H1 (cell line): Measurements from ENCODE around the gene TMEM145. TPM values are rescaled to one million over a fixed set of nuclear protein-coding genes. Genes with fewer than 3 reads are reported as not detected.

Experiments
- BRCA1 ChIP-seq: IDR thresholded peaks from 2 replicates; pipeline ENCODE4 v1.6.1; 2012; ENCODE audit warnings: low read depth, low read length, improper control_type of control experiment
- FOSL1 ChIP-seq: IDR thresholded peaks from 2 replicates; pipeline ENCODE4 v1.6.1; 2011; ENCODE audit warnings: mild to moderate bottlenecking, low read depth, low read length, moderate library complexity; ENCODE audit not compliant: insufficient read depth
- KDM1A ChIP-seq: fragments of 200-600, 300-600 bp; sonication (generic); IDR thresholded peaks from 2 replicates; pipeline ENCODE4 v1.7.1; 2016; ENCODE audit warnings: mild to moderate bottlenecking, low read length, borderline replicate concordance
- POLR2A ChIP-seq, 2 experiments: IDR thresholded peaks; 1 replicate in 1 of 2; 2 replicates in 1 of 2; pipeline ENCODE4 v1.6.1; 2011; ENCODE audit warnings: low read depth in 2 of 2, low read length in 2 of 2, mild to moderate bottlenecking in 2 of 2; ENCODE audit errors: control extremely low read depth in 1 of 2
- POLR2AphosphoS5 ChIP-seq: IDR thresholded peaks from 2 replicates; pipeline ENCODE4 v1.6.1; 2011; ENCODE audit warnings: low read depth, low read length
- RNF2 ChIP-seq: fragments of 200-900, 300-1000 bp; sonication (generic); IDR thresholded peaks from 2 replicates; pipeline ENCODE4 v1.7.1; 2016; ENCODE audit warnings: borderline replicate concordance, low read depth, mild to moderate bottlenecking, antibody characterized with exemption, low read length; ENCODE audit not compliant: poor library complexity, severe bottlenecking; ENCODE audit errors: missing control alignments
- RXRA ChIP-seq: IDR thresholded peaks from 2 replicates; pipeline ENCODE4 v1.6.1; 2011; ENCODE audit warnings: low read depth, mild to moderate bottlenecking, low read length, moderate library complexity; ENCODE audit not compliant: insufficient read depth
- SAP30 ChIP-seq: fragments of 300-600 bp; sonication (generic); IDR thresholded peaks from 2 replicates; pipeline ENCODE4 v1.7.1; 2012; ENCODE audit warnings: low read length, moderate library complexity, mild to moderate bottlenecking, inconsistent platforms; ENCODE audit not compliant: insufficient read depth, insufficient replicate concordance
- SP1 ChIP-seq: IDR thresholded peaks from 2 replicates; pipeline ENCODE4 v1.6.1; 2011; ENCODE audit warnings: low read depth, low read length
- TCF12 ChIP-seq: IDR thresholded peaks from 2 replicates; pipeline ENCODE4 v1.6.1; 2011; ENCODE audit warnings: low read depth, mild to moderate bottlenecking, low read length
- polyA plus RNA-seq, 7 experiments: library from polyadenylated mRNA; depleted of rRNA in 3 of 7; stranded (reverse) in 5 of 7; unstranded in 2 of 7; fragments of >200 nt in 5 of 7; fragments of 200-250 nt in 2 of 7; gene quantifications; 1 replicate in 5 of 7; 2 replicates in 1 of 7; 4 replicates in 1 of 7; pipeline versions ENCODE4 v1.2.1 to v1.2.3, GENCODE V29; 2011 to 2013; ENCODE audit warnings: missing spikeins in 2 of 7, mixed read lengths in 2 of 7
- total RNA-seq: library from RNA; stranded (reverse); fragmentation: NEBNext Ultra II Directional; extraction: Animal tissue kit (Norgen Biotek cat#: 25700); gene quantifications from 2 replicates; pipeline ENCODE4 v1.2.1, GENCODE V29; 2021
- TF ChIP-seq, protein P1 (sequence below): fragments of 300-600 bp; sonication (generic); IDR thresholded peaks from 2 replicates; pipeline ENCODE4 v1.7.1; 2012; ENCODE audit warnings: low read length, moderate library complexity, mild to moderate bottlenecking, inconsistent platforms; ENCODE audit not compliant: insufficient replicate concordance

The TMEM145 gene
- total and polyA plus RNA-seq, 2 of the 8 experiments (the other 6 are each of a cell fraction or from before 2014, with no cell fraction given) = 2.3 to 4.7 TPM

- TF ChIP-seq, protein P1, sequence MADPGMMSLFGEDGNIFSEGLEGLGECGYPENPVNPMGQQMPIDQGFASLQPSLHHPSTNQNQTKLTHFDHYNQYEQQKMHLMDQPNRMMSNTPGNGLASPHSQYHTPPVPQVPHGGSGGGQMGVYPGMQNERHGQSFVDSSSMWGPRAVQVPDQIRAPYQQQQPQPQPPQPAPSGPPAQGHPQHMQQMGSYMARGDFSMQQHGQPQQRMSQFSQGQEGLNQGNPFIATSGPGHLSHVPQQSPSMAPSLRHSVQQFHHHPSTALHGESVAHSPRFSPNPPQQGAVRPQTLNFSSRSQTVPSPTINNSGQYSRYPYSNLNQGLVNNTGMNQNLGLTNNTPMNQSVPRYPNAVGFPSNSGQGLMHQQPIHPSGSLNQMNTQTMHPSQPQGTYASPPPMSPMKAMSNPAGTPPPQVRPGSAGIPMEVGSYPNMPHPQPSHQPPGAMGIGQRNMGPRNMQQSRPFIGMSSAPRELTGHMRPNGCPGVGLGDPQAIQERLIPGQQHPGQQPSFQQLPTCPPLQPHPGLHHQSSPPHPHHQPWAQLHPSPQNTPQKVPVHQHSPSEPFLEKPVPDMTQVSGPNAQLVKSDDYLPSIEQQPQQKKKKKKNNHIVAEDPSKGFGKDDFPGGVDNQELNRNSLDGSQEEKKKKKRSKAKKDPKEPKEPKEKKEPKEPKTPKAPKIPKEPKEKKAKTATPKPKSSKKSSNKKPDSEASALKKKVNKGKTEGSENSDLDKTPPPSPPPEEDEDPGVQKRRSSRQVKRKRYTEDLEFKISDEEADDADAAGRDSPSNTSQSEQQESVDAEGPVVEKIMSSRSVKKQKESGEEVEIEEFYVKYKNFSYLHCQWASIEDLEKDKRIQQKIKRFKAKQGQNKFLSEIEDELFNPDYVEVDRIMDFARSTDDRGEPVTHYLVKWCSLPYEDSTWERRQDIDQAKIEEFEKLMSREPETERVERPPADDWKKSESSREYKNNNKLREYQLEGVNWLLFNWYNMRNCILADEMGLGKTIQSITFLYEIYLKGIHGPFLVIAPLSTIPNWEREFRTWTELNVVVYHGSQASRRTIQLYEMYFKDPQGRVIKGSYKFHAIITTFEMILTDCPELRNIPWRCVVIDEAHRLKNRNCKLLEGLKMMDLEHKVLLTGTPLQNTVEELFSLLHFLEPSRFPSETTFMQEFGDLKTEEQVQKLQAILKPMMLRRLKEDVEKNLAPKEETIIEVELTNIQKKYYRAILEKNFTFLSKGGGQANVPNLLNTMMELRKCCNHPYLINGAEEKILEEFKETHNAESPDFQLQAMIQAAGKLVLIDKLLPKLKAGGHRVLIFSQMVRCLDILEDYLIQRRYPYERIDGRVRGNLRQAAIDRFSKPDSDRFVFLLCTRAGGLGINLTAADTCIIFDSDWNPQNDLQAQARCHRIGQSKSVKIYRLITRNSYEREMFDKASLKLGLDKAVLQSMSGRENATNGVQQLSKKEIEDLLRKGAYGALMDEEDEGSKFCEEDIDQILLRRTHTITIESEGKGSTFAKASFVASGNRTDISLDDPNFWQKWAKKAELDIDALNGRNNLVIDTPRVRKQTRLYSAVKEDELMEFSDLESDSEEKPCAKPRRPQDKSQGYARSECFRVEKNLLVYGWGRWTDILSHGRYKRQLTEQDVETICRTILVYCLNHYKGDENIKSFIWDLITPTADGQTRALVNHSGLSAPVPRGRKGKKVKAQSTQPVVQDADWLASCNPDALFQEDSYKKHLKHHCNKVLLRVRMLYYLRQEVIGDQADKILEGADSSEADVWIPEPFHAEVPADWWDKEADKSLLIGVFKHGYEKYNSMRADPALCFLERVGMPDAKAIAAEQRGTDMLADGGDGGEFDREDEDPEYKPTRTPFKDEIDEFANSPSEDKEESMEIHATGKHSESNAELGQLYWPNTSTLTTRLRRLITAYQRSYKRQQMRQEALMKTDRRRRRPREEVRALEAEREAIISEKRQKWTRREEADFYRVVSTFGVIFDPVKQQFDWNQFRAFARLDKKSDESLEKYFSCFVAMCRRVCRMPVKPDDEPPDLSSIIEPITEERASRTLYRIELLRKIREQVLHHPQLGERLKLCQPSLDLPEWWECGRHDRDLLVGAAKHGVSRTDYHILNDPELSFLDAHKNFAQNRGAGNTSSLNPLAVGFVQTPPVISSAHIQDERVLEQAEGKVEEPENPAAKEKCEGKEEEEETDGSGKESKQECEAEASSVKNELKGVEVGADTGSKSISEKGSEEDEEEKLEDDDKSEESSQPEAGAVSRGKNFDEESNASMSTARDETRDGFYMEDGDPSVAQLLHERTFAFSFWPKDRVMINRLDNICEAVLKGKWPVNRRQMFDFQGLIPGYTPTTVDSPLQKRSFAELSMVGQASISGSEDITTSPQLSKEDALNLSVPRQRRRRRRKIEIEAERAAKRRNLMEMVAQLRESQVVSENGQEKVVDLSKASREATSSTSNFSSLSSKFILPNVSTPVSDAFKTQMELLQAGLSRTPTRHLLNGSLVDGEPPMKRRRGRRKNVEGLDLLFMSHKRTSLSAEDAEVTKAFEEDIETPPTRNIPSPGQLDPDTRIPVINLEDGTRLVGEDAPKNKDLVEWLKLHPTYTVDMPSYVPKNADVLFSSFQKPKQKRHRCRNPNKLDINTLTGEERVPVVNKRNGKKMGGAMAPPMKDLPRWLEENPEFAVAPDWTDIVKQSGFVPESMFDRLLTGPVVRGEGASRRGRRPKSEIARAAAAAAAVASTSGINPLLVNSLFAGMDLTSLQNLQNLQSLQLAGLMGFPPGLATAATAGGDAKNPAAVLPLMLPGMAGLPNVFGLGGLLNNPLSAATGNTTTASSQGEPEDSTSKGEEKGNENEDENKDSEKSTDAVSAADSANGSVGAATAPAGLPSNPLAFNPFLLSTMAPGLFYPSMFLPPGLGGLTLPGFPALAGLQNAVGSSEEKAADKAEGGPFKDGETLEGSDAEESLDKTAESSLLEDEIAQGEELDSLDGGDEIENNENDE = no peak
- no peak for TF ChIP-seq FOSL1
- no peak for TF ChIP-seq POLR2A (IDR thresholded peaks at IDR 0.05; ENCODE audit: control extremely low read depth in 1 of 2, low read depth in 2 of 2, low read length in 2 of 2)
- no peak for TF ChIP-seq SP1
- no peak for TF ChIP-seq KDM1A
- TF ChIP-seq SAP30 = no peak
- TF ChIP-seq TCF12 = no peak
- no peak for TF ChIP-seq BRCA1
- no peak for TF ChIP-seq RXRA
- no peak for TF ChIP-seq POLR2AphosphoS5
- TF ChIP-seq RNF2 = no peak
Observed at GRCh38 chr19:42271861-42272534, 41.1 kb upstream of the TMEM145 start (continued).
